ENCODE measurements around the gene RBPJ. TPM values are rescaled to one million over a fixed set of nuclear protein-coding genes. Genes with fewer than 3 reads are reported as not detected.

RBPJ gene
- total RNA-seq, 1 donor from 2014 or later = 118 TPM

DNA sequence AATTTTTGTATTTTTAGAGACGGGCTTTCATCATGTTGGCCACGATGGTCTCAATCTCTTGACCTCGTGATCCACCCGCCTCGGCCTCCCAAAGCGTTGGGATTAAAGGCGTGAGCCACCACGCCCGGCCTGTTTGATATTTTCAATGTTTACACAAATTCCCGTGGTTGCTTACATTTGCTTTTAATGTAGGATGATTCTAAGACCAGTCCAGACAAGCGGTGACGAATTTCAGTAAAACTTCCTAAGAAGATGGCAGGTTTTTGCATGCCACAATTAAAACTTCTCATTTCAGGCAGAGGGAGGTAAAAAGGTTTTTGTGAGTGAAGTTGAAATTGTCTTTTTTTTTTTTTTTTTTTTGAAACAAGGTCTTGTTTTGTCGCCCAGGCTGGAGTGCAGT lies 41.4 kb upstream of the RBPJ start:
- intact Hi-C loops (cut with DNase I) = no loop called here
- TF ChIP-seq, protein P1, sequence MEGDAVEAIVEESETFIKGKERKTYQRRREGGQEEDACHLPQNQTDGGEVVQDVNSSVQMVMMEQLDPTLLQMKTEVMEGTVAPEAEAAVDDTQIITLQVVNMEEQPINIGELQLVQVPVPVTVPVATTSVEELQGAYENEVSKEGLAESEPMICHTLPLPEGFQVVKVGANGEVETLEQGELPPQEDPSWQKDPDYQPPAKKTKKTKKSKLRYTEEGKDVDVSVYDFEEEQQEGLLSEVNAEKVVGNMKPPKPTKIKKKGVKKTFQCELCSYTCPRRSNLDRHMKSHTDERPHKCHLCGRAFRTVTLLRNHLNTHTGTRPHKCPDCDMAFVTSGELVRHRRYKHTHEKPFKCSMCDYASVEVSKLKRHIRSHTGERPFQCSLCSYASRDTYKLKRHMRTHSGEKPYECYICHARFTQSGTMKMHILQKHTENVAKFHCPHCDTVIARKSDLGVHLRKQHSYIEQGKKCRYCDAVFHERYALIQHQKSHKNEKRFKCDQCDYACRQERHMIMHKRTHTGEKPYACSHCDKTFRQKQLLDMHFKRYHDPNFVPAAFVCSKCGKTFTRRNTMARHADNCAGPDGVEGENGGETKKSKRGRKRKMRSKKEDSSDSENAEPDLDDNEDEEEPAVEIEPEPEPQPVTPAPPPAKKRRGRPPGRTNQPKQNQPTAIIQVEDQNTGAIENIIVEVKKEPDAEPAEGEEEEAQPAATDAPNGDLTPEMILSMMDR (IDR thresholded peaks at IDR 0.05) = no peak
- Histone ChIP-seq H3K4me3 (no peak overlapping the region), H3K9me3 (no peaks in the 10 kb centered on the region), H3K27me3 (ENCODE audit: low read depth) (no peaks in the 10 kb centered on the region), H3K36me3 (no peaks in the 10 kb centered on the region), H3K27ac (no peak overlapping the region), H3K4me1 (no peaks in the 10 kb centered on the region)
- no peak for ATAC-seq
- no peak for DNase-seq

DNA sequence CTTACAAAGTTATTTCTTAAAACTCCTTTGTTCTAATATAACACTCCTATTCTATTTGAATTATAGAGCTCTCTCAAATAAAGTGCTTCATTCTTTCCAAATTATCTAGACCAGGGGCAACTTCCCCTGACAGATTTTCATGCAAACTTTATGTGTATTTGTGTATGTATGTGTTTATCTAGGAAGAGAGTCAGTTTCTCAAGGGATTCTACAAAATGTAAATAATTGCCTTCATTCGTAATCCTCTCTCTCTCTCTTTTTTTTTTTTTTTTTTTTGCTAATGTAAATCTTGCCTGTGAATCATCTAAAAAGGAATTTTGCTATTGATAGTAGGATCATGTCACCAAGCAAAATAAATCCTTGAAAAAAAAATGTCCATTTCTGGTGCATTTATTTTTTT lies 38.9 kb upstream of the RBPJ start:
- Histone ChIP-seq H3K27ac (no peak overlapping the region), H3K4me1 (no peaks in the 10 kb centered on the region), H3K9me3 (no peaks in the 10 kb centered on the region), H3K27me3 (ENCODE audit: low read depth) (no peaks in the 10 kb centered on the region), H3K36me3 (no peaks in the 10 kb centered on the region), H3K4me3 (no peak overlapping the region)
- intact Hi-C loops (cut with DNase I) = no loop called here
- no peak for DNase-seq
- TF ChIP-seq, protein P1 (IDR thresholded peaks at IDR 0.05) = no peak
- ATAC-seq = no peak

DNA sequence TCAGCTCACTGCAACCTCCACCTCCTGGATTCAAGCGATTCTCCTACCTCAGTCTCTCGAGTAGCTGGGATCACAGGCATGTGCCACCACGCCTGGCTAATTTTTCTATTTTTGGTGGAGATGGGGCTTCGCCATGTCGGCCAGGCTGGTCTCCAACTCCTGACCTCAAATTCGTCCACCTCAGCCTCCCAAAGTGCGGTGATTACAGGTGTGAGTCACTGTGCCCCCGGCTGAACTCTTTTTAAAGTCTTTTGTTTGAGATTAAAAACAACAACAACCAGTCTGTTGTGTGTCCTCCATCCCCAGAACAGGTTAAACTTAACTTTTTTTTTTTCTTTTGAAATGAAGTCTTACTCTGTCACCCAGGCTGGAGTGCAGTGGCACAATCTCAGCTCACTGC lies 36.3 kb upstream of the RBPJ start:
- no peak overlapping the region for H3K4me3 ChIP-seq
- intact Hi-C loops (cut with DNase I) = no loop called here
- no peak for DNase-seq

DNA sequence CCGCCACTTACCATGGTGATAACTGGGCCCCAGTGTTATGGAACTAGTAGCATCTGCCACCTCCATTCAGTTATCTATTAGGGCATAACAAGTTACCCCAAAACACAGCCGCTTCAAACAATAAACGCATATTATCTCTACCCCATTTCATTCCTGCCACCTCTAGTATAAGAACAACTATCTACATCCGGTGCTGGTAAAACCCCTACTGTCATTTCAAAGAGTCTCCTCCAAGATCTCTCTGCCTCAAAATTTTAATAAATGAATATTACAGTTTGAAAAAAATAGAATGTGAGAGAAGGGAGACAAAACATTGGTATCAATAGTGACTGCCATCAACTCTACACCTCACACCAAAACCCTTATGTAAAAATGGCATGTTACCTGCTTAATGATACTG lies 35.5 kb upstream of the RBPJ start:
- no peaks in the 10 kb centered on the region for H3K36me3 ChIP-seq
- TF ChIP-seq, protein P1 (IDR thresholded peaks at IDR 0.05) = no peak
- no peaks in the 10 kb centered on the region for H3K27me3 ChIP-seq (ENCODE audit: low read depth)
- peaks cover 15% of the 10 kb centered on the region for H3K4me1 ChIP-seq
- no peaks in the 10 kb centered on the region for H3K9me3 ChIP-seq
- no peak for ATAC-seq
- H3K27ac ChIP-seq = no peak overlapping the region
- DNase-seq = no peak
- intact Hi-C loops (cut with DNase I) = no loop called here
- no peak overlapping the region for H3K4me3 ChIP-seq

More for the DNA sequence above, 36.3 kb upstream of the RBPJ start:
- Histone ChIP-seq H3K36me3 (no peaks in the 10 kb centered on the region), H3K9me3 (no peaks in the 10 kb centered on the region), H3K4me1 (peaks cover 8% of the 10 kb centered on the region), H3K27me3 (ENCODE audit: low read depth) (no peaks in the 10 kb centered on the region), H3K27ac (no peak overlapping the region)
- ATAC-seq = no peak
- TF ChIP-seq, protein P1 (IDR thresholded peaks at IDR 0.05) = no peak

DNA sequence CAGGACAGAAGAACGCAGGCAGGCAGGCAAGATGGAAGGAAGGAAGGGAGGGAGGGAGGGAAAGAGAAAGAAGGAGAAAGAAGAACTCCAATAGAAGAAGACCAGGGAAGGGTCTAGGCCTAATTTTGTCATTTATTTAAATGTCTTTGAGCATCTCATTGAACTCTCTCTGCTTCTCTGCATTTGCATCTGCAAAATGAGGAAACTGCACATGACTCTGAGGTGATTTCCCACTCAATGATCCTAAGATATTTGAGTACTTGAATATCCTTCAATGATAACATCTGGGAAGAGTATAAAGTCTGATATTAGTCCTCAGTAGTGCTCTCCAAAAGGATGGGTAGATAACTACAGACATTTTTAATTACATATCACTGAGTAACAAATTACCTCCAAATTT lies 33.1 kb upstream of the RBPJ start:
- intact Hi-C loops (cut with DNase I) = no loop called here
- Histone ChIP-seq H3K36me3 (no peaks in the 10 kb centered on the region), H3K27ac (peak overlapping the region; percentile 70), H3K4me1 (peaks cover 15% of the 10 kb centered on the region), H3K9me3 (no peaks in the 10 kb centered on the region), H3K4me3 (no peak overlapping the region), H3K27me3 (ENCODE audit: low read depth) (no peaks in the 10 kb centered on the region)
- TF ChIP-seq, protein P1 (IDR thresholded peaks at IDR 0.05) = no peak
- ATAC-seq = no peak
- no peak for DNase-seq
